ENCODE results near the gene SERPINE2. TPM values are rescaled to one million over a fixed set of nuclear protein-coding genes. Genes with fewer than 3 reads are reported as not detected.

The SERPINE2 gene
- polyA plus RNA-seq, 1 experiment, result 24.0 TPM

- Histone ChIP-seq H3K9me3 (ENCODE audit: control insufficient read depth, insufficient read depth, low read length) (no peaks in the 10 kb centered on the region), H3K27me3 (ENCODE audit: control insufficient read depth, insufficient read depth, low read length) (no peaks in the 10 kb centered on the region), H3K4me3 (ENCODE audit: low read depth, low read length) (no peak overlapping the region), H3K27ac (ENCODE audit: low read depth, low read length) (no peak overlapping the region)
- DNase-seq (ENCODE audit: low read depth, low spot score), result no peak
- TF ChIP-seq CTCF (IDR thresholded peaks at IDR 0.05; ENCODE audit: low read depth, low read length), result no peak
- CTCF ChIA-PET, result interaction anchor here (2.9 to 6.7 kb wide), 2 partner anchors 17 to 294 kb away, joined by 19 to 137 read pairs; no protein-coding TSS in a partner anchor
- POLR2A ChIA-PET, result no interaction called here
These were observed 49.8 kb downstream of the SERPINE2 start for GRCh38 chr2:223989206-223989855.

- Histone ChIP-seq H3K27ac (ENCODE audit: low read depth, low read length) (no peak overlapping the region), H3K9me3 (ENCODE audit: control insufficient read depth, insufficient read depth, low read length) (no peaks in the 10 kb centered on the region), H3K4me3 (ENCODE audit: low read depth, low read length) (no peak overlapping the region), H3K27me3 (ENCODE audit: control insufficient read depth, insufficient read depth, low read length) (no peaks in the 10 kb centered on the region)
- TF ChIP-seq CTCF (IDR thresholded peaks at IDR 0.05; ENCODE audit: low read depth, low read length), result no peak
- ChIA-PET CTCF (interaction anchor here (1.4 to 3.9 kb wide), 3 partner anchors 11 to 304 kb away, joined by 5 to 45 read pairs (median 16); no protein-coding TSS in a partner anchor), POLR2A (no interaction called here)
- DNase-seq (ENCODE audit: low read depth, low spot score), result no peak
These were observed 57.8 kb downstream of the SERPINE2 start for GRCh38 chr2:223981241-223981640.

GRCh38 chr2:223980803-223981202 is 58.3 kb downstream of the SERPINE2 start:
- POLR2A ChIA-PET, result no interaction called here

GRCh38 chr2:223980397-223980735 is 58.7 kb downstream of the SERPINE2 start:
- ChIA-PET POLR2A (no interaction called here), CTCF (interaction anchor here (0.6 to 3.9 kb wide), 5 partner anchors 10 to 928 kb away, joined by 3 to 45 read pairs (median 7); no protein-coding TSS in a partner anchor)
- Histone ChIP-seq H3K9me3 (ENCODE audit: control insufficient read depth, insufficient read depth, low read length) (no peaks in the 10 kb centered on the region), H3K27me3 (ENCODE audit: control insufficient read depth, insufficient read depth, low read length) (no peaks in the 10 kb centered on the region), H3K27ac (ENCODE audit: low read depth, low read length) (no peak overlapping the region), H3K4me3 (ENCODE audit: low read depth, low read length) (no peak overlapping the region)
- no peak for DNase-seq (ENCODE audit: low read depth, low spot score)
- no peak for TF ChIP-seq CTCF (IDR thresholded peaks at IDR 0.05; ENCODE audit: low read depth, low read length)

More at GRCh38 chr2:223980803-223981202, 58.3 kb downstream of the SERPINE2 start:
- CTCF ChIA-PET, result interaction anchor here (1.2 to 3.9 kb wide), 4 partner anchors 11 to 304 kb away, joined by 3 to 45 read pairs (median 18); no protein-coding TSS in a partner anchor
- no peaks in the 10 kb centered on the region for H3K9me3 ChIP-seq (ENCODE audit: control insufficient read depth, insufficient read depth, low read length)
- no peak overlapping the region for H3K4me3 ChIP-seq (ENCODE audit: low read depth, low read length)
- H3K27ac ChIP-seq (ENCODE audit: low read depth, low read length), result no peak overlapping the region
- H3K27me3 ChIP-seq (ENCODE audit: control insufficient read depth, insufficient read depth, low read length), result no peaks in the 10 kb centered on the region
- DNase-seq (ENCODE audit: low read depth, low spot score), result no peak
- TF ChIP-seq CTCF (IDR thresholded peaks at IDR 0.05; ENCODE audit: low read depth, low read length), result no peak

GRCh38 chr2:223979730-223980396 is 59.2 kb downstream of the SERPINE2 start:
- CTCF ChIA-PET, result interaction anchor here (0.6 to 3.9 kb wide), 5 partner anchors 10 to 927 kb away, joined by 3 to 45 read pairs (median 7); no protein-coding TSS in a partner anchor
- H3K27ac ChIP-seq (ENCODE audit: low read depth, low read length), result no peak overlapping the region

More at GRCh38 chr2:223979730-223980396, 59.2 kb downstream of the SERPINE2 start:
- Histone ChIP-seq H3K4me3 (ENCODE audit: low read depth, low read length) (no peak overlapping the region), H3K9me3 (ENCODE audit: control insufficient read depth, insufficient read depth, low read length) (no peaks in the 10 kb centered on the region), H3K27me3 (ENCODE audit: control insufficient read depth, insufficient read depth, low read length) (no peaks in the 10 kb centered on the region)
- TF ChIP-seq CTCF (IDR thresholded peaks at IDR 0.05; ENCODE audit: low read depth, low read length), result no peak
- no peak for DNase-seq (ENCODE audit: low read depth, low spot score)
- POLR2A ChIA-PET, result no interaction called here
